K562 (cell line): Measurements from ENCODE around the gene COQ10B. TPM values are rescaled to one million over a fixed set of nuclear protein-coding genes. Genes with fewer than 3 reads are reported as not detected.

Experiments used
- ATAC-seq: fragments of 200-7000 bp; cut with Tn5 transposase; 3 replicates; pipeline ENCODE4 v1.9.1; 2020; ENCODE audit warnings: moderate library complexity
- BruUV-seq: library from RNA; stranded (reverse); fragments of 400-500 nt; replicated peaks from 2 replicates; lab custom pipeline; 2021; lab: Mats Ljungman, UMichigan
- CTCF ChIA-PET: fragments of 300-600 bp; formaldehyde crosslinking; extraction: SDS; loops from one replicate; lab custom pipeline; 2021; ENCODE audit warnings: low intra/inter-chr PET ratio; lab: Yijun Ruan, JAX
- POLR2A ChIA-PET: fragments of 300-600, 350-650 bp; sonication (Branson Sonifier 250); formaldehyde crosslinking; extraction: SDS; loops from one replicate; lab custom pipeline; 2021; ENCODE audit warnings: antibody characterized with exemption, inconsistent platforms; lab: Yijun Ruan, JAX
- DNase-seq, 4 experiments: peaks; one replicate each; pipeline versions ENCODE4 v3.0.0 to v3.0.0-alpha.2; 2011 to 2018; ENCODE audit warnings: low spot score in 3 of 4, mixed read lengths in 3 of 4; ENCODE audit errors: extremely low read depth in 1 of 4
- FAIRE-seq: peaks from 2 replicates; lab custom pipeline; 2011; peaks lifted over from hg19 to GRCh38; lab: Jason Lieb, UNC
- H2AFZ ChIP-seq: 2 replicates; pipeline ENCODE4 v1.6.0; 2011; ENCODE audit warnings: low read depth, low read length, control low read depth, inconsistent platforms
- H3K27ac ChIP-seq: fragments of 200-600 bp; 3 replicates; pipeline ENCODE4 v1.8.0; 2011; ENCODE audit warnings: low read depth, mild to moderate bottlenecking, control low read depth, inconsistent platforms, low read length, moderate library complexity, mixed read lengths; ENCODE audit errors: extremely low read depth
- H3K27me3 ChIP-seq, 2 experiments: fragments of 300-600 bp in 1 of 2; 2 replicates in 1 of 2; 3 replicates in 1 of 2; pipeline versions ENCODE4 v1.6.0 to v1.8.0; 2011; ENCODE audit warnings: inconsistent platforms in 2 of 2, low read length in 2 of 2, mild to moderate bottlenecking in 1 of 2, mixed read lengths in 1 of 2, moderate library complexity in 1 of 2; ENCODE audit not compliant: control insufficient read depth in 2 of 2, insufficient read depth in 2 of 2
- H3K36me3 ChIP-seq: fragments of 300-600 bp; 3 replicates; pipeline ENCODE4 v1.8.0; 2011; ENCODE audit warnings: mild to moderate bottlenecking, low read length, inconsistent platforms; ENCODE audit not compliant: control insufficient read depth, insufficient read depth
- H3K4me1 ChIP-seq, 2 experiments: fragments of 200-600 bp in 1 of 2; replicated peaks in 1 of 2; 2 replicates in 1 of 2; 3 replicates in 1 of 2; pipeline versions ENCODE4 v1.5.1 to v1.8.0; 2011; ENCODE audit warnings: inconsistent platforms in 2 of 2, low read length in 2 of 2, mild to moderate bottlenecking in 1 of 2, mixed read lengths in 1 of 2, moderate library complexity in 1 of 2; ENCODE audit not compliant: control insufficient read depth in 2 of 2, insufficient read depth in 2 of 2
- H3K4me2 ChIP-seq: 2 replicates; pipeline ENCODE4 v1.6.1; 2011; ENCODE audit warnings: low read length, control low read depth, inconsistent platforms, mixed read lengths; ENCODE audit not compliant: insufficient read depth
- H3K4me3 ChIP-seq: fragments of 200-600 bp; sonication (generic), shearing (Covaris generic); 2 replicates; pipeline ENCODE4 v1.5.1; 2016; ENCODE audit warnings: control low read depth, inconsistent platforms
- H3K79me2 ChIP-seq: fragments of 200-600 bp; 3 replicates; pipeline ENCODE4 v1.8.0; 2011; ENCODE audit warnings: low read length, inconsistent platforms; ENCODE audit not compliant: control insufficient read depth, insufficient read depth
- H3K9ac ChIP-seq, 2 experiments: 2 replicates each; pipeline versions ENCODE4 v1.6.0 to v1.6.1; 2011; ENCODE audit warnings: low read depth in 2 of 2, low read length in 2 of 2, control low read depth in 1 of 2, inconsistent platforms in 1 of 2, mild to moderate bottlenecking in 1 of 2, mixed read lengths in 1 of 2; ENCODE audit not compliant: insufficient read depth in 1 of 2
- H3K9me1 ChIP-seq: one replicate; pipeline ENCODE4 v1.6.0; 2011; ENCODE audit warnings: inconsistent platforms, mild to moderate bottlenecking, low read length, moderate library complexity; ENCODE audit not compliant: control insufficient read depth, insufficient read depth
- H3K9me3 ChIP-seq: replicated peaks from 2 replicates; pipeline ENCODE4 v1.5.1; 2011; ENCODE audit warnings: low read depth, low read length, inconsistent platforms; ENCODE audit not compliant: control insufficient read depth, insufficient read depth
- H4K20me1 ChIP-seq: replicated peaks from 2 replicates; pipeline ENCODE4 v1.6.1; 2011; ENCODE audit warnings: low read length, inconsistent platforms, mixed read lengths; ENCODE audit not compliant: control insufficient read depth, insufficient read depth
- ESRRA ChIP-seq: fragments of 450-650 bp; IDR thresholded peaks from 2 replicates; pipeline ENCODE4 v1.6.1; 2014; ENCODE audit warnings: low read depth, mild to moderate bottlenecking, moderate library complexity, borderline replicate concordance
- FOXJ2 ChIP-seq: fragments of 200-800 bp; sonication (Bioruptor generic); IDR thresholded peaks from 2 replicates; pipeline ENCODE4 v1.6.1; 2016; ENCODE audit warnings: missing genetic modification characterization, missing compliant biosample characterization
- NFRKB ChIP-seq: fragments of 450-650 bp; IDR thresholded peaks from 2 replicates; pipeline ENCODE4 v1.6.1; 2016; ENCODE audit warnings: low read depth
- NFXL1 ChIP-seq: fragments of 450-650 bp; formaldehyde crosslinking; IDR thresholded peaks from 2 replicates; pipeline ENCODE4 v1.4.0; 2021; ENCODE audit warnings: mild to moderate bottlenecking
- POLR2A ChIP-seq: fragments of 450-650 bp; conservative IDR thresholded peaks from 2 replicates; pipeline ENCODE4 v1.6.1; 2016
- POLR2AphosphoS5 ChIP-seq: IDR thresholded peaks from 2 replicates; pipeline ENCODE4 v1.6.1; 2011; ENCODE audit warnings: mild to moderate bottlenecking, low read depth, low read length, moderate library complexity; ENCODE audit not compliant: control insufficient read depth, insufficient read depth
- REST ChIP-seq, 2 experiments: fragments of 450-650 bp; formaldehyde crosslinking in 1 of 2; IDR thresholded peaks; 2 replicates each; pipeline versions ENCODE4 v1.4.0 to v1.6.1; 2014 to 2020; ENCODE audit warnings: mild to moderate bottlenecking in 2 of 2, borderline replicate concordance in 1 of 2, low read depth in 1 of 2
- SIN3A ChIP-seq, 2 experiments: fragments of 150-350 bp in 1 of 2; IDR thresholded peaks; 2 replicates each; pipeline ENCODE4 v1.6.1; 2011 to 2016; ENCODE audit warnings: borderline replicate concordance in 2 of 2, low read depth in 2 of 2, low read length in 2 of 2, mild to moderate bottlenecking in 2 of 2, moderate library complexity in 2 of 2; ENCODE audit not compliant: control insufficient read depth in 1 of 2
- TAL1 ChIP-seq: fragments of 450-650 bp; IDR thresholded peaks from 2 replicates; pipeline ENCODE4 v1.6.1; 2016; ENCODE audit warnings: mild to moderate bottlenecking
- XRCC5 ChIP-seq: fragments of 200-400 bp; formaldehyde crosslinking; IDR thresholded peaks from 2 replicates; pipeline ENCODE4 v1.6.1; 2017; ENCODE audit warnings: low read depth, mild to moderate bottlenecking, low read length
- YY1 ChIP-seq, 3 experiments: IDR thresholded peaks; 2 replicates each; pipeline ENCODE4 v1.6.1; 2011; ENCODE audit warnings: low read length in 2 of 3, mild to moderate bottlenecking in 2 of 3, moderate library complexity in 2 of 3, borderline replicate concordance in 1 of 3, control low read depth in 1 of 3, low read depth in 1 of 3; ENCODE audit not compliant: insufficient read depth in 3 of 3, insufficient replicate concordance in 2 of 3, control insufficient read depth in 1 of 3, insufficient read length in 1 of 3; ENCODE audit errors: extremely low read depth in 1 of 3
- ZNF146 ChIP-seq: IDR thresholded peaks from one replicate; pipeline ENCODE4 v1.6.1; 2018; ENCODE audit warnings: missing compliant biosample characterization; ENCODE audit not compliant: unreplicated experiment
- WGBS: fragments of 100-300 bp; shearing (Covaris generic); methylation state at CpG from one replicate; pipeline ENCODE4 v1.1.6; 2016; ENCODE audit warnings: low coverage, mixed read lengths; ENCODE audit not compliant: insufficient coverage; ENCODE audit errors: missing lambda C conversion rate; 5-methylcytosine and 5-hydroxymethylcytosine counted together
- in situ Hi-C: fragments of 300-500 bp; cut with MboI; formaldehyde crosslinking; loops from 4 replicates; pipeline ENCODE4 v1.15.0; 2018; ENCODE audit warnings: inconsistent platforms, mixed read lengths
- intact Hi-C: fragments of 100-400 bp; cut with micrococcal nuclease; formaldehyde crosslinking; loops from 2 replicates; pipeline ENCODE4 v1.14.2; 2022
- polyA plus RNA-seq, 8 experiments: library from polyadenylated mRNA; depleted of rRNA in 4 of 8; stranded (reverse) in 5 of 8; unstranded in 3 of 8; fragments of >200 nt; fragmentation: Nextera tagmentation in 2 of 8; fragmentation: Illumina TruSeq in 1 of 8; extraction: Ambion mirVana in 2 of 8; extraction: Trizol in 1 of 8; gene quantifications; 2 replicates each; pipeline versions ENCODE4 v1.2.1 to v1.2.3, GENCODE V29; 2011 to 2014; ENCODE audit warnings: inconsistent platforms in 1 of 8, missing spikeins in 1 of 8
- total RNA-seq, 7 experiments: library from RNA; depleted of rRNA in 6 of 7; stranded (reverse); fragments of >200 nt in 6 of 7; fragmentation: Illumina TruSeq in 2 of 7; extraction: Trizol in 2 of 7; gene quantifications; 2 replicates each; pipeline versions ENCODE4 v1.2.1 to v1.2.3, GENCODE V29; 2011 to 2021; ENCODE audit warnings: low replicate concordance in 1 of 7

The COQ10B gene
- total and polyA plus RNA-seq, 9 of the 15 experiments (the other 6 are each of a cell fraction or from before 2014, with no cell fraction given), result 3.1 to 13.1 (median 7.7) TPM

GRCh38 chr2:197515739-197516392, 62.5 kb downstream of the COQ10B start, which contains the start of gene MOB4:
MOB4 (plus strand) TSS chr2:197516066; CDS start chr2:197516087, 21 bp downstream.
- FAIRE-seq (peak; percentile 75), ATAC-seq (peak; percentile 95), DNase-seq (peak; percentile 82 to 93 (median 86))
- H3K27me3 ChIP-seq, result no peaks in the 10 kb centered on the region
- no peaks in the 10 kb centered on the region for H4K20me1 ChIP-seq
- peak within 1 kb of the TSS; percentile 92 for H3K4me3 ChIP-seq
- H3K9me1 ChIP-seq, result no peaks in the 10 kb centered on the region
- peak within 1 kb of the TSS; percentile 89 for H3K27ac ChIP-seq
- H3K4me2 ChIP-seq, result peak within 1 kb of the TSS; percentile 91
- 0% methylated on average over 24 of the region's 66 CpGs for WGBS
- no peaks in the 10 kb centered on the region; the same call in 1 of the 2 replicates for H3K9me3 ChIP-seq
- H3K4me1 ChIP-seq, result peaks cover 14 to 24% of the 10 kb centered on the region in 2 experiments; a peak in 4 of 5 replicates
- H3K9ac ChIP-seq, result peak within 1 kb of the TSS; percentile 83 to 99
- POLR2A ChIA-PET, result interaction anchor here (0.5 to 3.5 kb wide), 7 partner anchors 9 to 80 kb away, joined by 3 to 34 read pairs (median 4); partner anchors contain the start of genes HSPD1 and HSPE1
- intact Hi-C loops (loop anchor here (2.0 kb wide), 1 partner anchor 15 kb away; the partner anchor contains the start of gene HSPE1), in situ Hi-C loops (no loop called here)
- no TSS peak for BruUV-seq
- H3K79me2 ChIP-seq, result peaks cover 51% of the 10 kb centered on the region
- peak within 1 kb of the TSS; percentile 93 for H2AFZ ChIP-seq
- H3K36me3 ChIP-seq, result peaks cover 4% of the 10 kb centered on the region; the same call in 1 of the 3 replicates
- CTCF ChIA-PET, result interaction anchor here (0.6 kb wide), 1 partner anchor 187 kb away, joined by 4 read pairs; no protein-coding TSS in a partner anchor
- TF ChIP-seq XRCC5, result peak; percentile 82
- TF ChIP-seq REST (IDR thresholded peaks at IDR 0.05; ENCODE audit: borderline replicate concordance), result peak; percentile 45
- TF ChIP-seq REST (CRISPR knock-in tag; IDR thresholded peaks at IDR 0.05; ENCODE audit: low read depth), result no peak
- TF ChIP-seq POLR2AphosphoS5, result peak; percentile 88
- TF ChIP-seq ESRRA, result peak; percentile 79
- peak; percentile 53; the same call in 1 of the 2 replicates for TF ChIP-seq NFRKB
- TF ChIP-seq YY1 (IDR thresholded peaks at IDR 0.05; ENCODE audit: borderline replicate concordance in 1 of 3, control insufficient read depth in 1 of 3, extremely low read depth in 1 of 3, insufficient read depth in 3 of 3, insufficient read length in 1 of 3, insufficient replicate concordance in 2 of 3, low read depth in 1 of 3, low read length in 2 of 3), result peak; percentile 46 to 87 (median 81)
- TF ChIP-seq FOXJ2 (tag), result 0 out of 2 replicates have a peak, but pooled peaks have one; percentile 49
- TF ChIP-seq POLR2A, result peak; percentile 85
- TF ChIP-seq TAL1, result no peak
- no peak for TF ChIP-seq NFXL1 (CRISPR knock-in tag)
- peak; percentile 7 for TF ChIP-seq ZNF146 (CRISPR knock-in tag)
- peak in 1 of 2 experiments; percentile 81; a peak in 2 of 4 replicates for TF ChIP-seq SIN3A (IDR thresholded peaks at IDR 0.05; ENCODE audit: borderline replicate concordance in 2 of 2, control insufficient read depth in 1 of 2, low read depth in 2 of 2, low read length in 2 of 2)
